ENCODE results near the gene ACOXL.
"Not testable (repeated sequence)": the region's sequence is repeated elsewhere in the genome, so short reads cannot be mapped to it uniquely, and the experiment has no call there.

The ACOXL gene

GRCh38 chr2:111045236-111045635, 312.9 kb downstream of the ACOXL start:
- not testable (repeated sequence) for FAIRE-seq

GRCh38 chr2:111045771-111046444, 313.5 kb downstream of the ACOXL start:
- no peak for FAIRE-seq

- FAIRE-seq = no peak
Measured at GRCh38 chr2:111046670-111047069, 314.3 kb downstream of the ACOXL start.

GRCh38 chr2:111048856-111049768, 316.7 kb downstream of the ACOXL start:
- FAIRE-seq = no peak

- no peak for FAIRE-seq
Measured at GRCh38 chr2:111049792-111050640, 317.6 kb downstream of the ACOXL start.

- no peak for FAIRE-seq
Measured at GRCh38 chr2:111050701-111051376, 318.5 kb downstream of the ACOXL start.

GRCh38 chr2:111052621-111053020, 320.2 kb downstream of the ACOXL start:
- FAIRE-seq = no peak

GRCh38 chr2:111053266-111053665, 320.9 kb downstream of the ACOXL start:
- no peak for FAIRE-seq

- FAIRE-seq = no peak
Measured at GRCh38 chr2:111053825-111054515, 321.6 kb downstream of the ACOXL start.

- no peak for FAIRE-seq
Measured at GRCh38 chr2:111054791-111055691, 322.7 kb downstream of the ACOXL start.

GRCh38 chr2:111055735-111056134, 323.4 kb downstream of the ACOXL start:
- no peak for FAIRE-seq

GRCh38 chr2:111057045-111057444, 324.7 kb downstream of the ACOXL start:
- FAIRE-seq = no peak

GRCh38 chr2:111057721-111058120, 325.3 kb downstream of the ACOXL start:
- no peak for FAIRE-seq

- no peak for FAIRE-seq
Measured at GRCh38 chr2:111058264-111058663, 325.9 kb downstream of the ACOXL start.

- no peak for FAIRE-seq
Measured at GRCh38 chr2:111061191-111061590, 328.8 kb downstream of the ACOXL start.

- FAIRE-seq = no peak
Measured at GRCh38 chr2:111062417-111062816, 330.0 kb downstream of the ACOXL start.

GRCh38 chr2:111066062-111066593, 333.8 kb downstream of the ACOXL start:
- no peak for FAIRE-seq

GRCh38 chr2:111068435-111069058, 336.2 kb downstream of the ACOXL start:
- no peak for FAIRE-seq

- FAIRE-seq = no peak
Measured at GRCh38 chr2:111069722-111070121, 337.3 kb downstream of the ACOXL start.

GRCh38 chr2:111071600-111072171, 339.3 kb downstream of the ACOXL start:
- FAIRE-seq = no peak
